Measurements from ENCODE around the gene SMIM44.

Gene SMIM44

DNA sequence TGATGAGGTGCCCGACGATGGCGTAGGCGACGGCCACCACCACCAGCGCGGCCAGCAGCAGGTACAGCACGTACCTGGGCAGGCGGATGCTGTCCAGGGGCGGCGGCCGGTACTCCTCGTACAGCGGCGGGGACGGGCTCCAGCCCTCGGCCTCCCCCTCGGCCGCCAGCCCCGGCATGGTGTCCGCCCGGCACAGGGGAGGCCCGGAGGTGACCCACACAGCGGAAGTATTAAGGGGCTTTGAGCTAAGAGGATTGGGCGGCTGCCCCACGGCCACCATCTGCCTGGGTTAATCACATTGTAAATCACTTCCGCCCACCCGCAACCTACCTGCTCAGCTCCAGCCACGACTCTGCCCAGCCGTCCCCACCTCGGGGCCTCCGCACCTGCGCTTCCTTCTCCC, at the start of gene SMIM44:
Gene SMIM44 (minus strand): TSS at position 216 of the 403 bp plus-strand sequence. CDS start 38 bp downstream, at position 178.
- no peak for TF ChIP-seq CTCF (IDR thresholded peaks at IDR 0.05)

GRCh38 chr19:3533033-3533432, 49.8 kb upstream of the SMIM44 start:
- no peak for TF ChIP-seq CTCF (IDR thresholded peaks at IDR 0.05)

DNA sequence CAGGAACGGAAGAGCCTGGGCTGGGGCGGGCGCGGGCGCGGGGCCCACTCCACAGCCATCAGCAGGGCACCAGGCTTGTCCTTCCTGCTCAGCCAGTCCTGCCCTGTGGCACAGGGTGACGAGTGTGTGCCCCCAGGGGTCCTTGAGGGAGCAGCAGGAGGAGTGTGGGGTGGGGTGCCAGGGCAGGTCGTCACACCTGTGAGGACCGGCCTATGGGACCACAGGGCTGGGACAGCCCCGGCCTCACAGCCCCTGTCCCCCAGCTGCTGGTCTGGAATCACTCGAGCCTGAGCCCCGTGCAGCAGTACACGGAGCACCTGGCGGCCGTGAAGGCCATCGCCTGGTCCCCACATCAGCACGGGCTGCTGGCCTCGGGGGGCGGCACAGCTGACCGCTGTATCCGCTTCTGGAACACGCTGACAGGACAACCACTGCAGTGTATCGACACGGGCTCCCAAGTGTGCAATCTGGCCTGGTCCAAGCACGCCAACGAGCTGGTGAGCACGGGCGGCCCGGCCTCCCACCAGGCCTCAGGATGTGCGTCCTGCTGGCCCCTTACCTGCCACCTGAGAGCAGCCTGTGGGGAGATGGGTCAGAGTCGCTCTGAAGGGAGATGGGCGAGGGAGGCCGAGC, 49.0 kb upstream of the SMIM44 start:
- TF ChIP-seq CTCF (IDR thresholded peaks at IDR 0.05), result no peak

DNA sequence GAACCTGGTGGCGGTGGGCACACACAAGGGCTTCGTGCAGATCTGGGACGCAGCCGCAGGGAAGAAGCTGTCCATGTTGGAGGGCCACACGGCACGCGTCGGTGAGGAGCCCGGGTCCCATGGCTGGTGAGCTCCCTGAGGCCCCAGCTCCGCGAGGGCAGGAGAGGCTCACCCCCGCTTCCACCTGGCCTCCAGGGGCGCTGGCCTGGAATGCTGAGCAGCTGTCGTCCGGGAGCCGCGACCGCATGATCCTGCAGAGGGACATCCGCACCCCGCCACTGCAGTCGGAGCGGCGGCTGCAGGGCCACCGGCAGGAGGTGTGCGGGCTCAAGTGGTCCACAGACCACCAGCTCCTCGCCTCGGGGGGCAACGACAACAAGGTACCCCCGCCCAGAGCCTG, 48.5 kb upstream of the SMIM44 start:
- no peak for TF ChIP-seq CTCF (IDR thresholded peaks at IDR 0.05)

DNA sequence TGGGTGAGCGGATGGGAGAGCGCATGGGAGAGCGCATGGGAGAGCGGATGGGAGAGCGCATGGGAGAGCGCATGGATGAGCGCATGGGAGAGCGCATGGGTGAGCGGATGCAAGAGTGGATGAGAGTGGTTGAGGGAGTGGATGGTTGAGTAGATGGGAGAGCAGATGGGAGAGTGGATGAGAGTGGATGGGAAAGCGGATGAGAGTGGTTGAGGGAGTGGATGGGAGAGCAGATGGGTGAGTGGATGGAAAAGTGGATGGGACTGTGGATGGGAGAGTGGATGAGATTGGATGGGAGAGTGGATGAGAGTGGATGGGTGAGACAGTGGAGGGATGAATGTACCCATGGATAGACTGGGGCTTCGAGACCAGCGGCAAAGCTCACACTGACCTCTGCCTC, 47.1 kb upstream of the SMIM44 start:
- no peak for TF ChIP-seq CTCF (IDR thresholded peaks at IDR 0.05)

- no peak for TF ChIP-seq CTCF (IDR thresholded peaks at IDR 0.05)
Observed at GRCh38 chr19:3528539-3529211, 45.4 kb upstream of the SMIM44 start.

DNA sequence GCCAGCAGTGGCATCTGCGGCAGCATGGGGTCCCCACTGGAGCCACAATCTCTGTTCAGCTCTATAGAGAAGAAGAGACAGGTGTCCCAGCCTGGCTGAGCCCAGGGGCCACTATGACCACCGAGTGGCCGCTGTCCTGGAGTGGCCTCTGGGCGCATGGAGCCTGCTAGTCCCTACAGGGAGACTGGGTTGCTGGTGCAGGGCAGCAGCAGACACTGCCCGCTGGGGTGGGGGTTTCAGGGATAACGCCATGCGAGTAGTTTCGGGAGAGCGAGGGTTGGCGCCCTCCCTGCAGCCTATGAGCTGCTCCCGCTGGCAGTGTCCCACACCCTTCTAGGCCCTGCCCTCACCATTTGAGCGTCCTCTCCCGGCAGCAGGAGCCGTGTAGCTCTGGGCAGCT, 44.8 kb upstream of the SMIM44 start:
- TF ChIP-seq CTCF (IDR thresholded peaks at IDR 0.05), result no peak
